Nucleus accumbens (tissue), 56 donors: ENCODE data around the gene STX5.

Source experiments
- DNase-seq, 56 donors: peaks; one replicate each; lab custom pipeline; 2025; lab: John Stamatoyannopoulos, UW

Gene STX5

GRCh38 chr11:62789576-62789975, 42.3 kb downstream of the STX5 start:
- peak in 8 of 56 donors; percentile 4 to 45 (median 22) for DNase-seq

GRCh38 chr11:62788991-62789390, 42.9 kb downstream of the STX5 start:
- DNase-seq = no peak

- peak; percentile 72 to 99 (median 94) for DNase-seq
These were observed 44.7 kb downstream of the STX5 start, which contains the start of gene TMEM179B for GRCh38 chr11:62787005-62787759. TMEM179B (plus strand) TSS chr11:62787402; CDS start chr11:62787432, 30 bp downstream.

DNA sequence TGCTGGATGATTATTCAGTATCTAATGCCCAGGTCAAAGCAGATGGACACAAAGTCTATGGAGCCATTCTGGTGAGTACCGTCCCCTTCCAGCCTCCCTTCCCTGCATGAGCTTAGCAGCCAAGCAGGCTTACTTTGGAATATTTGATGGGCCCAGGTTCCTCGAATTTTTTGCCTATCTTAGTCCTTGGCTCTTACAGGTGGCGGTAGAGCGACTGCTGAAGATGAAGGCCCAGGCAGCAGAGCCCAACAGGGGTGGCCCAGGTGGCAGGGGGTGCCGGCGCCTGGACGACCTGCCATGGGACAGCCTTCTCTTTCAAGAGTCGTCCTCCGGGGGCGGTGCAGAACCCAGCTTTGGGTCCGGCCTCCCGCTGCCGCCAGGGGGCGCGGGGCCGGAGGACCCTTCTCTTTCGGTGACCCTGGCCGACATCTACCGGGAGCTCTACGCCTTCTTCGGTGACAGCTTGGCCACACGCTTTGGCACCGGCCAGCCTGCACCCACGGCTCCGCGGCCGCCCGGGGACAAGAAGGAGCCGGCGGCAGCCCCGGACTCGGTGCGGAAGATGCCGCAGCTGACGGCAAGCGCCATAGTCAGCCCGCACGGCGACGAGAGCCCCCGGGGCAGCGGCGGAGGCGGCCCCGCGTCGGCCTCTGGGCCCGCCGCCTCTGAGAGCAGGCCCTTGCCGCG, 45.4 kb downstream of the STX5 start:
- peak in 55 of 56 donors; percentile 18 to 88 (median 67) for DNase-seq

DNA sequence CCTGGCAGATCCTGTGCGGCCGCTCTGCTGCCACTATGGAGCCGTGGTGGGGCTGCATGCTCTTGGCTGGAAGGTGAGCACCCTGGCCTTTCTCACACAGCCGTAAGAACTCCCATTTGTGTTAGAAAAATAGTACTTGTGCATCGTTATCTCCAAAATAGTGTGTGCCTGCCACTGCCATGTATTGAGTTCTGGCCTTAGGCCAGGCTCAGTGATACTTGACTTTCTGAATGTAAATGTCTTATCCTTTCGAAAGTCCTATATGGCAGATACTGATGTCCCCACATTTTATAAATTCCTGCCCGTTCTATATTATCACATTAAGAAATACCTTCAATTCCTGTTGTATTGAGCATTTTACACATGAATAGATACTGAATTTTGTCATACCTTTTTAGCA, 49.1 kb downstream of the STX5 start:
- no peak for DNase-seq

DNA sequence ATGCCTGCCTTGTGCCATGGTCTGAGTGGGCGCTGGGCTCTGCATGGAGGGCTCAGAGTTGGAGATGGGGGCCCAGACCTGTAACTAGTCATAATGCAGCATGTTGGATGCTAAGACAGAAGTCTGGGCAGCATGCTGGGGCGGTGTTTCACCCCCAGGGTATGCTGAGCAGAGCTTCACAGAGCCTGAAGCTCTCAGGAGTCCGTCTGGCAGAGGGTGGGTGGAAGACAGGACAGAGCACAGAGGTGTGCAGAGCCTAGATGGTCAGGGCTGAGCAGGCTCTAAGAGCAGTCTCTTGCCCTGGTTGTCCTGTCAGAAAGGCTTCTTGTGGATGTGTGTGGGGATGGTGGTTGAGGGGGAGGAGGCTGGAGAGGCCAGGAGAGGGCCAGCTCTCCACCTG, 53.4 kb downstream of the STX5 start:
- no peak for DNase-seq

- no peak for DNase-seq
These were observed 54.5 kb downstream of the STX5 start for GRCh38 chr11:62777389-62777788.

DNA sequence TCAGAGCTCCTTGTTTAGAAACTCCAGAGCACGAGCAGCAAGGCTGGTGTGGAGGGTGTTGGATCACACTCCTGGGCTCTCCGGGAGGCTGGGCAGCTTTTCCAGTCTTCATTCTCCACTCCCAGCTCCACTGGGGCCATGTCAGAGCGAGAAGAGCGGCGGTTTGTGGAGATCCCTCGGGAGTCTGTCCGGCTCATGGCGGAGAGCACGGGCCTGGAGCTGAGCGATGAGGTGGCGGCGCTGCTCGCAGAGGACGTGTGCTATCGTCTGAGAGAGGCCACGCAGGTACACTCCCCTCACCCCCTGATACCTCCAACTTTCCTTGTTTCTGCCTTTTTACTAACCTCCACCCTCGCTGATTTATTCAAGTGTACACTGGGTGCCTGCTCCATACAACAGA, 56.2 kb downstream of the STX5 start:
- DNase-seq = no peak

DNA sequence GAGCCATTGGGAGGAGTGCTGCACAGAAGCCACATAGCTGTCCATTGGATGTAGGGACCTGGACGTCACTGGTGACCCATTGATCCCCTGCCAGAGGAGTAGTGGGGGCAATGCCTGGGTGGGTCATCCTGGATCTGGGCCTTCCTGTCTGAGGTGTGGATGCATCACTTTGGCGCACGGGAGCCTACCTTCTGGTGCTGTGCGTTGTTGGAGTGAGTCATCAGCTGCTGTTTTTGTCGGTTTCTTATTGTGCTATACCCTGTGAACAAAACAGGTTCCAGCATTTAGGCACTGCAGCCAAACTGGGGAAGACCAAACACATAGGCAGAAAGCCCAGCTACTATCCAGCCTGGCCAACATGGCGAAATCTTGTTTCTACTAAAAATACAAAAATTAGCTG, 57.4 kb downstream of the STX5 start:
- no peak for DNase-seq

DNA sequence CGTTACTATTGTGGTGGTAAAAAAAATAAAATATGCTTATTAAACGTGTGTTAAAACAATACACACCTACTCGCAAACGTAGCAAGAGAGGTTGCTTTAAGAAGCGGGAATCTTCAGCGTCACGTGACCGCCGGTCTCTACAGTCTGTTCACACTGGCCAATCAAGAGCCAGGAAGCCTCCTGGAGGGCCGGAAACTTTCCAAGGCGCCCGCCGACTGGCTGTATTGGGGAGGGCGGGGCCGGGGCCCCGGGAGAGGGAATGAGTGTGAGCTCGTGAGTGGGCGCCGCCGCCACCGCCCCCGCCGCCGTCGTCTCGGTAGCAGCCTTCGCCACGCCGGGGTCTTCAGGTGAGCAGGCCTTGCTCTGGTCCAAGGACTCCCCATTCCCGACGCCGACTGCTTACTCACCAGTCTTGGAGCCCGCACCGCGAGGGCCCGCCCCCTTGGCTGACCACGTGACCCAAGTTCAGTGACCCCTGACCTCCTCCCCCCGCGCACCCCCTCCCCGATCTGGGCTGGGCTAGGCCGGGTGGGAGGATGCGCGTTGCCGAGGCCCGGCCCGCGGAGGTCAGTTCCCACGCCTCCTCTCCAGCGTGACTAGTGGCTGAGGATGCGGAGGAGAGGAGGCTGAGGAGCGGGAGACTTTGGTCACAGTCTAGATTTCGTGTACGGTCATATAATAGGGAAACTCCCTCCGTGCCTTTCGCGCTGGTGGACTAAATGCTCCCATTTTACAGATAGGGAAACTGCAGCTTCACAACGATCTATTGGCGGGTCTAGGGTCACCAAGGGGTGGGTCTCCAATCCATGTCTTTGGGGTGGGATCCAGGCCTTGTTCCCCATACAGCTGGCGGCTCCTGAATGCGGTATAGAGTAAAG, 60.5 kb downstream of the STX5 start, which contains the start of gene TAF6L:
Gene TAF6L (plus strand): TSS at position 253 of the 878 bp plus-strand sequence. CDS start 4,388 bp downstream, outside the sequence.
- peak; percentile 93 to 100 (median 98) for DNase-seq

DNA sequence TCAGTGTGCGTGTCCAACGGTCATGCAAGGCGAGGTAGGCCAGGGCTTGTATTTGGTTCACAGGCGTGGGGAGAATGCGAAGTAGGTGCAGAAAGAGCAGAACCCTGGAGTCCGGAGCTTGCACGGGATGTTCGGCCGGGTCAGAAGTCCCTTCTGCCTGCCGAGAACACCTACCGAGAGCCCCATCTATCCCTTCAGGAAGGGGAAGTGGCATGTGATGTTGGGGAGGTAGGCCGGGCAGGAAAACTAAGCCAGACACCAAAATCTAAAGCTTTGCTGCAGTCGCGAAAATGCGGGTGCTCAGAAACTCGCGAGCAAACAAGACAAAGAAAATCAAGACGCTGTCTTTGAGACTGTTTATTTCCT, 61.1 kb downstream of the STX5 start:
- peak in 39 of 56 donors; percentile 22 to 84 (median 64) for DNase-seq

- peak in 1 of 56 donors; percentile 24 for DNase-seq
These were observed 71.0 kb downstream of the STX5 start for GRCh38 chr11:62760867-62761227.

- DNase-seq = peak in 1 of 56 donors; percentile 34
These were observed 73.7 kb downstream of the STX5 start for GRCh38 chr11:62757846-62758788.
